GM12864 (cell line): ENCODE results near the gene ACCSL.

Source experiments
- DNase-seq: peaks from one replicate; pipeline ENCODE4 v3.0.0-alpha.2; 2011; ENCODE audit warnings: low read depth
- H3K4me3 ChIP-seq: 2 replicates; pipeline ENCODE4 v1.5.1; 2011; ENCODE audit warnings: mild to moderate bottlenecking, low read depth, low read length, control low read depth
- CTCF ChIP-seq: IDR thresholded peaks from 2 replicates; pipeline ENCODE4 v1.5.1; 2011; ENCODE audit warnings: low read depth, mild to moderate bottlenecking, moderate library complexity, low read length, control low read depth, inconsistent platforms; ENCODE audit errors: missing control alignments

The ACCSL gene

GRCh38 chr11:44047931-44048431 is at the start of gene ACCSL:
Gene ACCSL, plus strand, starts transcription at chr11:44047981. Its CDS starts 56 bp downstream, at chr11:44048037.
- no peak for DNase-seq
- TF ChIP-seq CTCF: no peak
- H3K4me3 ChIP-seq: no peak within 1 kb of the TSS

GRCh38 chr11:43998308-43998707 is 49.5 kb upstream of the ACCSL start:
- no peak for DNase-seq
- TF ChIP-seq CTCF: no peak
- H3K4me3 ChIP-seq: no peak overlapping the region

GRCh38 chr11:44000731-44001130 is 47.0 kb upstream of the ACCSL start:
- H3K4me3 ChIP-seq: no peak overlapping the region
- no peak for DNase-seq
- no peak for TF ChIP-seq CTCF

- no peak overlapping the region for H3K4me3 ChIP-seq
- no peak for TF ChIP-seq CTCF
- DNase-seq: no peak
Measured at GRCh38 chr11:44002191-44003093, 45.3 kb upstream of the ACCSL start.

- no peak for DNase-seq
- TF ChIP-seq CTCF: no peak
- no peak overlapping the region for H3K4me3 ChIP-seq
Measured at GRCh38 chr11:44003736-44004451, 43.9 kb upstream of the ACCSL start.

GRCh38 chr11:44004452-44005062 is 43.2 kb upstream of the ACCSL start:
- no peak for DNase-seq
- no peak overlapping the region for H3K4me3 ChIP-seq

More at GRCh38 chr11:44004452-44005062, 43.2 kb upstream of the ACCSL start:
- TF ChIP-seq CTCF: no peak
